IMR-90 (cell line): Measurements from ENCODE around the gene SLC2A1.

Source experiments
- CEBPB ChIP-seq: IDR thresholded peaks from 2 replicates; pipeline ENCODE4 v1.6.1; 2012; ENCODE audit warnings: low read depth, low read length, improper control_type of control experiment
- CTCF ChIP-seq: conservative IDR thresholded peaks from 2 replicates; pipeline ENCODE4 v1.5.1; 2012; ENCODE audit warnings: mild to moderate bottlenecking, low read depth, low read length, improper control_type of control experiment
- POLR2A ChIP-seq: IDR thresholded peaks from 2 replicates; pipeline ENCODE4 v1.6.1; 2012; ENCODE audit warnings: mild to moderate bottlenecking, low read depth, low read length
- RAD21 ChIP-seq: IDR thresholded peaks from 2 replicates; pipeline ENCODE4 v1.6.1; 2012; ENCODE audit warnings: low read length, improper control_type of control experiment
- RFX5 ChIP-seq: IDR thresholded peaks from 2 replicates; pipeline ENCODE4 v1.8.0; 2012; ENCODE audit warnings: low read depth, mild to moderate bottlenecking, low read length, moderate library complexity
- USF2 ChIP-seq: fragments of 150-350 bp; IDR thresholded peaks from 2 replicates; pipeline ENCODE4 v1.6.1; 2017; ENCODE audit warnings: mild to moderate bottlenecking, antibody characterized with exemption, low read length, low read depth

- no peak for TF ChIP-seq CTCF
- TF ChIP-seq RAD21, result no peak
- TF ChIP-seq CEBPB, result no peak
- no peak for TF ChIP-seq POLR2A
- TF ChIP-seq USF2, result no peak
- no peak for TF ChIP-seq RFX5
Measured at GRCh38 chr1:42992054-42992571, 33.4 kb upstream of the SLC2A1 start.
